Central memory CD4-positive, alpha-beta T cell (primary cell): ENCODE data around the gene LOXL1.

Experiments
- DNase-seq: peaks from one replicate; pipeline ENCODE4 v3.0.0; 2022

LOXL1 gene

GRCh38 chr15:73983773-73984172, 57.5 kb downstream of the LOXL1 start:
- DNase-seq: no peak

GRCh38 chr15:73984208-73984979, 58.1 kb downstream of the LOXL1 start:
- no peak for DNase-seq

GRCh38 chr15:73985101-73985873, 59.0 kb downstream of the LOXL1 start:
- no peak for DNase-seq

GRCh38 chr15:73986055-73986775, 60.0 kb downstream of the LOXL1 start:
- DNase-seq: no peak

- no peak for DNase-seq
These were observed 60.5 kb downstream of the LOXL1 start for GRCh38 chr15:73986776-73987056.

- no peak for DNase-seq
These were observed 61.0 kb downstream of the LOXL1 start for GRCh38 chr15:73987250-73987649.

- no peak for DNase-seq
These were observed 61.6 kb downstream of the LOXL1 start for GRCh38 chr15:73987681-73988444.

- no peak for DNase-seq
These were observed 62.2 kb downstream of the LOXL1 start for GRCh38 chr15:73988445-73988969.

GRCh38 chr15:73989001-73989798, 62.9 kb downstream of the LOXL1 start:
- no peak for DNase-seq

GRCh38 chr15:73990250-73991005, 64.2 kb downstream of the LOXL1 start:
- no peak for DNase-seq

GRCh38 chr15:73991260-73991659, 65.0 kb downstream of the LOXL1 start:
- DNase-seq: no peak

- DNase-seq: peak; percentile 90
These were observed 65.7 kb downstream of the LOXL1 start, which contains the start of gene STOML1 for GRCh38 chr15:73991726-73992593. Gene STOML1 (minus strand): TSS chr15:73992295. CDS start chr15:73992223, 72 bp downstream.

- DNase-seq: no peak
These were observed 66.3 kb downstream of the LOXL1 start for GRCh38 chr15:73992594-73992898.

- DNase-seq: no peak
These were observed 67.1 kb downstream of the LOXL1 start for GRCh38 chr15:73993211-73993994.

- peak; percentile 85 for DNase-seq
These were observed 68.2 kb downstream of the LOXL1 start, which contains the start of gene PML for GRCh38 chr15:73994413-73994883. Gene PML (plus strand): TSS chr15:73994716. CDS start chr15:73994813, 97 bp downstream.

GRCh38 chr15:73994912-73995622, 68.8 kb downstream of the LOXL1 start:
- DNase-seq: peak; percentile 20

- DNase-seq: no peak
These were observed 70.0 kb downstream of the LOXL1 start for GRCh38 chr15:73996267-73996666.

GRCh38 chr15:73996939-73997338, 70.7 kb downstream of the LOXL1 start:
- peak; percentile 33 for DNase-seq
